Glutamatergic neuron (in vitro differentiated cells): ENCODE data around the gene MAFG. TPM values are rescaled to one million over a fixed set of nuclear protein-coding genes. Genes with fewer than 3 reads are reported as not detected.

Source experiments
- DNase-seq: peaks from one replicate; pipeline ENCODE4 v3.0.0; 2022
- H3K27ac Mint-ChIP-seq: one replicate; pipeline ENCODE4 v1.8.0; 2020; ENCODE audit warnings: mild to moderate bottlenecking, mixed read lengths, inconsistent platforms; ENCODE audit not compliant: unreplicated experiment
- H3K27me3 Mint-ChIP-seq: one replicate; pipeline ENCODE4 v1.8.0; 2020; ENCODE audit warnings: mild to moderate bottlenecking, moderate library complexity, mixed read lengths, inconsistent platforms; ENCODE audit not compliant: unreplicated experiment
- H3K36me3 Mint-ChIP-seq: one replicate; pipeline ENCODE4 v1.8.0; 2020; ENCODE audit warnings: mild to moderate bottlenecking, mixed read lengths, inconsistent platforms; ENCODE audit not compliant: unreplicated experiment
- H3K4me1 Mint-ChIP-seq: one replicate; pipeline ENCODE4 v1.8.0; 2020; ENCODE audit warnings: mild to moderate bottlenecking, low read depth, mixed read lengths, inconsistent platforms; ENCODE audit not compliant: unreplicated experiment
- H3K4me3 Mint-ChIP-seq: one replicate; pipeline ENCODE4 v1.8.0; 2020; ENCODE audit warnings: mild to moderate bottlenecking, mixed read lengths, inconsistent platforms; ENCODE audit not compliant: unreplicated experiment
- H3K9me3 Mint-ChIP-seq: one replicate; pipeline ENCODE4 v1.8.0; 2020; ENCODE audit warnings: mild to moderate bottlenecking, moderate library complexity, mixed read lengths, inconsistent platforms; ENCODE audit not compliant: unreplicated experiment
- CTCF ChIP-seq: fragments of 200-600 bp; sonication (generic); IDR thresholded peaks from one replicate; pipeline ENCODE4 v1.5.0; 2021; ENCODE audit not compliant: partially characterized antibody, unreplicated experiment
- total RNA-seq: library from RNA; stranded (reverse); fragmentation: NEBNext Ultra II Directional; extraction: Animal tissue kit (Norgen Biotek cat#: 25700); gene quantifications from one replicate; pipeline ENCODE4 v1.2.1, GENCODE V29; 2021; ENCODE audit not compliant: unreplicated experiment

The MAFG gene
- total RNA-seq, 1 donor from 2014 or later, result 30.6 TPM

- peaks cover 5% of the 10 kb centered on the region for H3K27me3 Mint-ChIP-seq
- H3K36me3 Mint-ChIP-seq, result no peaks in the 10 kb centered on the region
- no peak for TF ChIP-seq CTCF
- DNase-seq, result no peak
- H3K4me1 Mint-ChIP-seq, result no peaks in the 10 kb centered on the region
- peaks cover 4% of the 10 kb centered on the region for H3K9me3 Mint-ChIP-seq
- no peak overlapping the region for H3K4me3 Mint-ChIP-seq
- H3K27ac Mint-ChIP-seq, result no peak overlapping the region
Observed at GRCh38 chr17:81905424-81905875, 22.1 kb downstream of the MAFG start.

GRCh38 chr17:81904600-81905423 is 22.7 kb downstream of the MAFG start:
- no peaks in the 10 kb centered on the region for H3K36me3 Mint-ChIP-seq
- no peak for TF ChIP-seq CTCF
- H3K4me3 Mint-ChIP-seq, result no peak overlapping the region
- peaks cover 5% of the 10 kb centered on the region for H3K27me3 Mint-ChIP-seq
- no peak overlapping the region for H3K27ac Mint-ChIP-seq
- H3K4me1 Mint-ChIP-seq, result no peaks in the 10 kb centered on the region
- DNase-seq, result no peak
- H3K9me3 Mint-ChIP-seq, result peaks cover 4% of the 10 kb centered on the region

- H3K4me1 Mint-ChIP-seq, result no peaks in the 10 kb centered on the region
- peaks cover 5% of the 10 kb centered on the region for H3K27me3 Mint-ChIP-seq
- H3K27ac Mint-ChIP-seq, result no peak overlapping the region
- H3K4me3 Mint-ChIP-seq, result no peak overlapping the region
- H3K9me3 Mint-ChIP-seq, result peaks cover 4% of the 10 kb centered on the region
- TF ChIP-seq CTCF, result no peak
- no peak for DNase-seq
- H3K36me3 Mint-ChIP-seq, result no peaks in the 10 kb centered on the region
Observed at GRCh38 chr17:81903896-81904599, 23.5 kb downstream of the MAFG start.

GRCh38 chr17:81903415-81903831 is 24.1 kb downstream of the MAFG start:
- peaks cover 4% of the 10 kb centered on the region for H3K9me3 Mint-ChIP-seq
- TF ChIP-seq CTCF, result no peak
- no peaks in the 10 kb centered on the region for H3K36me3 Mint-ChIP-seq
- H3K27ac Mint-ChIP-seq, result no peak overlapping the region
- no peaks in the 10 kb centered on the region for H3K4me1 Mint-ChIP-seq
- no peak for DNase-seq
- H3K27me3 Mint-ChIP-seq, result peaks cover 5% of the 10 kb centered on the region
- H3K4me3 Mint-ChIP-seq, result no peak overlapping the region
